GM19193 (cell line): ENCODE data around the gene SLC12A6.

ENCODE experiments used
- POLR2A ChIP-seq: IDR thresholded peaks from 4 replicates; pipeline ENCODE4 v1.6.1; 2011; ENCODE audit not compliant: insufficient read depth, insufficient read length; ENCODE audit errors: extremely low read depth

Gene SLC12A6

DNA sequence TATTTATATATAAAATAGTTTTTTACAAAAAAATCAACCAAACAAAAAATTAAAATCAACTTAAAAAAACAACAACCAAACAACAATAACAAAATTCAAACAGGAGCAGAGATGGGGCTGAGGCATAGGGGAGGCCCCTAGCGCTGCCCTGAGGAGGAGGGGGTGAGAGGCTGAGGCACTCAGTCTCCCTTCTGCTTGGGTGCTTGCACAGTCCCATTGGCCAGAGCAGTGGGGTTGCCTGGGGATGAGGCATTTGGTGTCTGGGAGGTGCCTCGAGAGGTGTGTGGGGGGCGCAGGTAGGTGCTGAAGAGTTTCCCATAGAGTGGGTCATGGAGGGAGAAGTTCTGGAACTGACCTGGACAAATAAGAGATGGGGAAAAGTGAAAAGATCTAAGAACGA is 21.4 kb upstream of the SLC12A6 start:
- no peak for TF ChIP-seq POLR2A

DNA sequence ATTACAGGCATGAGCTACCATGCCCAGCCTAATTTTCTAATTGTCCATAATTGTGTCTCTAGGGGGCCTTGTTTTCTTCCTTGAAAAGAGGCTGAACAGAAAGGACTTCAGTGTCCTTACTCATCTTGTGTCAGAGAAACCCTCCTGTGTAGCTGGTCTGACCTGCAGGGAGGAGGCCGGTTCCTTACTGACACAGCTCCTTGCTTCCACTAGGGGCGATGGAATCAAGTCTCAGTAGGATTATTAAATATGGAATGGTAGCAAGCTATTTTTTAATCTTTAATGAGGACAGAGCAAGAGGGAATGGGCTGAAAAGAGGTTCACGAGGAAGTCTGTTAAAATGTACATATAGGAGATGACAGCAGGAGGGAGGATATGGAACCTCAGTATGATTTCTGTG is 20.8 kb upstream of the SLC12A6 start:
- no peak for TF ChIP-seq POLR2A

DNA sequence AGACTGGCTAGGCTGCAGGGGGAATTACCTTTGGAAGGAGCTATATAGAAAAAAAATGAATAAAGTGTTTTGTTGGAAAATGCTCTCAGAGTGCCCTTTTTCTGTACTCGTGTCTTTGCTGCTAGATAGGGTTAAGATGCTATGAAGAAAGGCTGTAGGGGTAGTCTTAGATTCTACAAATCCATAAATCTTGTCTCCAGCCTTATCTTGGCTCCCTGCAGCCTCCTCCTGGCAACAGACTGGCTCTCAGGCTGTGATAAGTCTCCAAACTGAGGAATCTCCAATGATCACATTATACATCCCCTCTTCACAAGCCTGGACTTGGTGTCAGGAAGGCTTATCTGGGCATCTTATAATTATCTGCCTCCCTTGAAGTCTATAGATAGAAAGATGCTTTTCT is 20.1 kb upstream of the SLC12A6 start:
- TF ChIP-seq POLR2A = no peak

DNA sequence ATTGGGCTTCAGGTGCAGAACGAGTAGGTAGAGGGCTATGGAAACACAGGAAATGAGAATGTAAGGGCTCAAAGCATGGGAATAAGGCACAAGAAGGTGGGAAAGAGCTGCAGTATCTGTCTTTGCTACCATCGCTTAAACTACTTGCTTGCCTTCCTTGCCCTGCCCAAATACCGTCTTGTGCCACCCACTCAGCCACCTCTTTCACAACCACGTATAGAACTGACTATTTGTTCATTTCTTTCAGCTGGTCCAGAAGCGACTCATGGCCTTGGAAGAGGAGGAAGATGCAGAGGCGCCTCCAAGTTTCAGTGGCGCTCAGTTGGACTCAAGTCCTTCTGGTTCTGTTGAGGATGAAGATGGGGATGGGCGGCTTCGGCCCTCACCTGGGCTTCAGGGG is 17.7 kb upstream of the SLC12A6 start:
- TF ChIP-seq POLR2A = no peak

DNA sequence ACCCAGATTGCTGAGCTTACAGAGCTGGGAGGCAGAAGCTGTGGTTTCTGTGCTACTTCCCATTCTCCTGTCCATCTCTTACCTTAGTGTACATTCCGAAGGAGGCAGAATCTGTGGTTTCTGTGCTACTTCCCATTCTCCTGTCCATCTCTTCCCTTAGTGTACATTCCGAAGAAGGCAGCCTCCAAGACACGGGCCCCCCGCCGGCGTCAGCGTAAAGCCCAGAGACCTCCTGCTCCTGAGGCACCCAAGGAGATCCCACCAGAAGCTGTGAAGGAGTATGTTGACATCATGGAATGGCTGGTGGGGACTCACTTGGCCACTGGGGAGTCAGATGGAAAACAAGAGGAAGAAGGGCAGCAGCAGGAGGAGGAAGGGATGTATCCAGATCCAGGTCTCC is 16.7 kb upstream of the SLC12A6 start:
- no peak for TF ChIP-seq POLR2A

DNA sequence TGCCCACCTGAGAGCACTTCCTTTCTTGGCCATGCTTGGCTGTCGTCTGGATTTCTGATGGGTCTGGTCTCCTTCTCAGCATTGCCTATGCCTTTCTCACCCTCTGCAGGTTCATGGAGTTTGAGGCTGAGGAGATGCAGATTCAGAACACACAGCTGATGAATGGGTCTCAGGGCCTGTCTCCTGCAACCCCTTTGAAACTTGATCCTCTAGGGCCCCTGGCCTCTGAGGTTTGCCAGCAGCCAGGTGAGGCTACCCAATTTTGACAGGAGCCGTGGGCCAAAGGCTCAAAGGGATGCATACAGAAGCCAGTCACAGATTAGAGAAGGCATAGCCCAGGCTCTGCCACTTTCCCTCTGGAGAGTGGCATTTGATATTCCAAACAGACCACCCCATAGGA is 16.0 kb upstream of the SLC12A6 start:
- TF ChIP-seq POLR2A = no peak

DNA sequence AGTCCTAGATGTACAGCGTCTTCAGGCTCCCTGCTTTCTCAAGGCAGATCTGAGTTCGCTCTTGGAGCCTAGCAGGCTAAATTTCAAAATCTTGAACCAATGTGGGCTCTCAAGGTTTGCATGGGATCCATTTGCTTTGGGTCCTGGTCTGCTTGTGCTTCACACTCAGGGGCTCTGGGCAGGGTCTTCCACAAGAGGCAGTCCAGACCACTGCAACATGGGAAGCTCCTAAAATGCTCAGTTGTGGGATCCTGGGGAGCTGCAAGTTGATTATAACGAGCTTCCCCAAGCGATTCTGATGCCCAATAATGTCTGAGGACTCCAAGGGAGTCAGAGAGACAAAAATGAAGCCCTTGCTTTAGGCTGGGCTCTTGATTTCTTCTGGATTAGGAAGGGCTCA is 12.2 kb upstream of the SLC12A6 start:
- TF ChIP-seq POLR2A = no peak

DNA sequence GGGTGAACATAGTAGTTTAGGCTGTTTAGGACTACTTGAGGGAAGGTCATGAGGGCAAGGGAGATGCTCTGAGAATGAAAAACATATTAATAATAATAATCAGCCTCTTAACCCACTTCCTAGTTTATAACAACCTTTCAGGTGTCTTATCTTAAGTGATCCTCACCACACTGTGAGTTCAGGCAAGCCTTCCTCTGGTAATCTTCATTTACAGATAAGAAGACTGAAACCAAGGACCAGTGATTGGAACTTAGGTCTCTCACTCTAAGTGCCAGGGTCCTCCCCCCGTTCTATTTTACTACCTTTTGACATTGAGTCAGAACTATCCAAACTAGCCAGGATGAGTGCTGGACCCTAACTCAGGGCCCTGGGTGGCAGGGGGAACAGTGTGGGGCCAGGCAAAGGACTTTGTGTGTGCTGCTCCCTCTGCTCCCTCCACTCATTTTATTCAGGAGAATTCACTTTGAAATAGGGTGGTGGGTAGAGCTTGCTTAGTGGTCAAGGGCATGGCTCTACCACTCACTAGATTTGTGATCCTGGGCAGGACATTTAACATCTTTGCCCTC is 11.2 kb upstream of the SLC12A6 start:
- no peak for TF ChIP-seq POLR2A

DNA sequence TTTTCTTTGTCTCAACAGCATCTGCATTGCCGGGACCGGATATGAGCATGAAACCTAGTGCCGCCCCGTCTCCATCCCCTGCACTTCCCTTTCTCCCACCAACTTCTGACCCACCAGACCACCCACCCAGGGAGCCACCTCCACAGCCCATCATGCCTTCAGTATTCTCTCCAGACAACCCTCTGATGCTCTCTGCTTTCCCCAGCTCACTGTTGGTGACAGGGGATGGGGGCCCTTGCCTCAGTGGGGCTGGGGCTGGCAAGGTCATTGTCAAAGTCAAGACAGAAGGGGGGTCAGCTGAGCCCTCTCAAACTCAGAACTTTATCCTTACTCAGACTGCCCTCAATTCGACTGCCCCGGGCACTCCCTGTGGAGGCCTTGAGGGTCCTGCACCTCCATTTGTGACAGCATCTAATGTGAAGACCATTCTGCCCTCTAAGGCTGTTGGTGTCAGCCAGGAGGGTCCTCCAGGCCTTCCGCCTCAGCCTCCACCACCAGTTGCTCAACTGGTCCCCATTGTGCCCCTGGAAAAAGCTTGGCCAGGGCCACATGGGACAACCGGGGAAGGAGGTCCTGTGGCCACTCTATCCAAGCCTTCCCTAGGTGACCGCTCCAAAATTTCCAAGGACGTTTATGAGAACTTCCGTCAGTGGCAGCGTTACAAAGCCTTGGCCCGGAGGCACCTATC is 10.5 kb upstream of the SLC12A6 start:
- no peak for TF ChIP-seq POLR2A

DNA sequence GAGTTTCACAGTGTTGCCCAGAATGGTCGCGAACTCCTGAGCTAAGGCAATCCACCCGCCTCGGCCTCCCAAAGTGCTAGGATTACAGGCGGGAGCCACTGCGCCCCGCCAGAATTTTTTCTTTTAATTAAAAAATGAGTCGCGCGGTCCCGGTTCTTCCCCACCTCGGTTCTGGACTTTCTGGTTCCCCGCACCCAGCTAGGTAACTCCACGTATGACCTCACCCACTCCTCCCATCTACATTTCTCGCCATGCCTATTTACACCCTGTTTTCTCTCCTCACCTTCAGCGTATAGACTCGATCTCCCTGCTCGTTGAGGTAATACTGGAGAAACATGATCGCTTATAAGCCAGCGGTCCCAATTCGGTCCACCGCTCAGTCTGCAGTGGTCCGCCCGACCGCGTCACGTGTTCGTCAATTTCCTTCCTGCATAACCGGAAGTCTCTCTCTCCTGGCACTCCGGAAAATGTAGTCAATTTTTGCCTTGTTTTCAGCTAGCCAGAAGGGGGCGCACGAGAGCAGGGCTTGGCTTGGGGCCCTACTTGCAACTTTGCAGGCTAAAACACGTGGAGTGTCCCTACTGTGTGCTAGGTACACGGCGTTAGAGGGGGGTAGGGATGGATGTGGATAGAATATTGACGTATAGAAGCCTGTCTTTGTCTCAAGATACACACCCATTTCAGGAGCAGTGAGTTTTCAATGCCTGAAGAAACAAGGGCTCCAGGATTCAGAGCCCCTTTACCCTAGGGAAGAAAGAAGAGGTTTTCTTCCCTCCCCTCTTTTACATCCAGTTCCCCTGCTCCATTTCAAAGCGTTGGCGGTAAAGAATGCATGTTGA is 5.4 kb upstream of the SLC12A6 start, which contains the start of the genes NOP10 and NUTM1:
NOP10 (minus strand) TSS at position 400 of the 839 bp plus-strand sequence; CDS start at position 337, 63 bp downstream.
NUTM1 (plus strand) TSS at position 579 of the 839 bp plus-strand sequence. CDS start 382 bp downstream, outside the sequence.
- peak; percentile 90 for TF ChIP-seq POLR2A

DNA sequence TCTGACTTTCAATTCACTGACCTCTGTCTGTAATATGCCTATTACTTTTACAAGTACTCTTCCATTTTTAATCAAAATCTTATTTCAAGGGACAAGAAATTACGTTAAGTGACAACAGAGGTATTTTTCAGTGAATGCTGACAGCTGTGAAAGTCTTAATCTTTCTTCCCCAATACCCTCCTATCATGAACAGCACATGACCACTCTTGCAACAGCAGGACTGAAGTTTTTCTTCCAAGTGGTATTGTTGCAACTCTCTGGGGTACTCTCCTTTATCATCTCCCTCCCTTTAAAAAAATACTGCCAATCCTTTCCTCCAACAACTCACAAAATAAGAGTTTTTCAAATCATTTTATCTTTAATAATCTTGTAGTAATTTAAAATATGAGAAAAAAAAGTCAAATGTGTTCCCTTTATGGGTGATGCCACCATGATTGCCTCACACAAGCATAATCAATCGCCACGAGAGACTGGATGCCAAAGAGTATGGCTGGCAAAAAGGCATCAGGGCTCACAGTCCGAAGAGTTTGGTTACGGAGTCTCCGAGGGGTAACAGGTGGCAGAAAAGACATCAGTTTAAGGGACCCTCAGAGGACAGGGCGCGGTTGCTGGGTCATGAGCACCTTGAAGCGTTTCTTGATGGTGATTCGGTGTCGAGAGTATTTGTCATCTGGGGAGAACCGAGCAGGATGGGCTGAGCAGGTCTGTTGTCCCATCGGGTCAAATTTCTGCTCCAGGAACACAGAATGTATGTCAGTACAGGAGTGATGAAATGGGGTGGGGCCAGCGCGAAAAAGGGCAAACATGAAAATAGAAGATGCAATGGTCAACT is 4.0 kb upstream of the SLC12A6 start:
- no peak for TF ChIP-seq POLR2A

DNA sequence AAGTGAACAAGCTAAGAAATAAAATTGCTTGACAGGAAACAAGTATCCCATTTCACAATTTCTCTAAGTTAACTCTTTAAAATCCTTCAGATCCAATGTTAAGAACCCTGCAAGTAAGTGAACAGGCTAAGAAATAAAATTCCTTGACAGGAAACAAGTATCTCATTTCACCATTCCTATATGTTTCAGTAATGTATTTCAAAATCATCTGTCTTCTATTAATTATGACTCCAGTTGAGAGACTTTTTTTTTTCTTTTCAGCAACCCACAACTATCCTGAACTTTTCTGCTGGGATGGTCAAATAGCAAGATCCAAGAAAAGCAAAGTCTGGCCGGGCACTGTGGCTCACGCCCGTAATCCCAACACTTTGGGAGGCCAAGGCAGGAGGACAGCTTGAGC is 2.4 kb upstream of the SLC12A6 start:
- no peak for TF ChIP-seq POLR2A

DNA sequence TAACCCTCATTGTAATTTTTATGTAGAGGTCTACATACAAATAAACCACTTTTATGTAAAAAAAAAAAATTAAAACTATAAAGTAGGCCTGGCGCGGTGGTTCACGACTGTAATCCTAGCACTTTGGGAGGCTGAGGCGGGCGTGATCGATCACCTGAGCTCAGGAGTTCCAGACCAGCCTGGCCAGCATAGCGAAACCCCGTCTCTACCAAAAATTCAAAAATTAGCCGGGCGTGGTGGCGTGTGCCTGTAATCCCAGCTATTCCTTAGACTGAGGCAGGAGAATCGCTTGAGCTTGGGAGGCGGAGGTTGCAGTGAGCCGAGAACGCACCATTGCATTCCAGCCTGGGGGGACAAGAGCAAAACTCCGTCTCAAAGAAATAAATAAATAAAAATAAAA is 766 bp upstream of the SLC12A6 start:
- no peak for TF ChIP-seq POLR2A

DNA sequence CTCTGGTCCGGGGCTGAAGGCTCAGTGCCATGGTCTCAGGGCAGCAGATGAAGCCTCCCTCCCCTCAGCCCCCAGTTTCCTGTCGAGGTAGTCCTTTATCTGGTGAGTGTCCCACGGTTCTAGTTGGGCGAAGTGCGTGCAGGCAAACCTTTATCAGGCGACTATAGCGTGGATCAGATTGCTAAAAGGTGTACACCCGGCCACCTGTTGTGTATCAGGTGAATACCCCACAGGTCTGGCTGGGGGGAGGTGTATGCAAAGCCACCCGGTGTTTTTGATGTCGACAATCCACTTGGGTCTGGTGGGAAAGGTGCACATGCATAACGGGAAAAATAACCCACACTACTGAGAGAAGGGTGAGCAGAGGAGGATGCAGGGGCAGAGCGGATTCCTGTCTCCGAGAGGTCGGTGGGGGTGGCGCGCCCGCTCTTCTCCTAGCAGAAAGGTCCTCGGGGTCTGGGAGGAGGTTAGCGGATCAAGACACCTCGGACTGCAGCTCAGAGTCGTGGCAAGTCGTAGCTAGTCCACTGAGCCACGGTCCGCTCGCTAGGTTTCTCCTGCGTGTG is 507 bp downstream of the SLC12A6 start:
- TF ChIP-seq POLR2A = peak; percentile 2
